ENCODE measurements around the gene NHERF2. TPM values are rescaled to one million over a fixed set of nuclear protein-coding genes. Genes with fewer than 3 reads are reported as not detected.
A peak's percentile ranks its signal among the peaks of the same experiment; 100 is the strongest.

NHERF2 gene
- total and polyA plus RNA-seq, 11 donors, result 124 to 496 (median 227) TPM

DNA sequence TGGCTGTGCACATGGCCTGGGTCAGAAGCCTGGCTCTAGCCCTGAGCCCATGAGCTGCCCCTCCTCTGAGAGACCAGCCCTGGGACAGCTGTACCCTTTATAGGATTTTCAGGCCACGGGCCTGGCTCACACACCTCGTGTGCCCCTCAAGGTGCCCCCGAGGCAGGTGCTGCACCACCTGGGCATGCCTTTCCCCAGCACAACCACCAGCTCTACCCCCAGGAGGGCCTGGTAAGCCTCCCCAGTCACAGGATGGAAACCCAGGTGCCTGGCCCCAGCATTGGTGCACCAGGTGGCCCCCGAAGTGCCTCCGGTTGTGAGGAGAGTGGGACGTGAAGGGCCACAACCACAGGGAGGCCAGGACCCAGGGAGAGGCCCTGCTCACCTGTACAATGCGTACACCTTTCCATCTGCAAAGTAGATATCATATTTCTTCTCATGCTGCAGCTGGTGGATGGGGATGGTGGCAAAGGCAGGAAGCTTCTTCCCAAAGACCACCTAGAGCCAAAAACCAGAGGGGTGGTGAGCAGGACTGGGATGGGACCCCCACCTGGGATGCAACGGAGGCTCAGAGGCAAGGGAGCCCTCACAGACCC is 23.4 kb upstream of the NHERF2 start:
- ATAC-seq (no peak), DNase-seq (no peak)
- Histone ChIP-seq H3K36me3 (peaks cover 0 to 53% (median 46%) of the 10 kb centered on the region in 9 donors), H3K4me3 (peak overlapping the region in 1 of 12 donors; percentile 31), H3K27me3 (no peaks in the 10 kb centered on the region), H3K27ac (no peak overlapping the region), H3K4me1 (peaks cover 12 to 54% (median 37%) of the 10 kb centered on the region in 12 donors), H3K9me3 (no peaks in the 10 kb centered on the region)
- intact Hi-C loops (cut with DNase I), result loop anchor here in 2 of 10 donors (10.0 kb wide), 2 partner anchors 151 to 501 kb away; partner anchors contain the start of gene TRAF7 (in 1 of the 2)
- WGBS, 4 donors, result 80 to 87% (median 83%) methylated on average over 8 of the region's 8 CpGs
- TF ChIP-seq, protein P1, sequence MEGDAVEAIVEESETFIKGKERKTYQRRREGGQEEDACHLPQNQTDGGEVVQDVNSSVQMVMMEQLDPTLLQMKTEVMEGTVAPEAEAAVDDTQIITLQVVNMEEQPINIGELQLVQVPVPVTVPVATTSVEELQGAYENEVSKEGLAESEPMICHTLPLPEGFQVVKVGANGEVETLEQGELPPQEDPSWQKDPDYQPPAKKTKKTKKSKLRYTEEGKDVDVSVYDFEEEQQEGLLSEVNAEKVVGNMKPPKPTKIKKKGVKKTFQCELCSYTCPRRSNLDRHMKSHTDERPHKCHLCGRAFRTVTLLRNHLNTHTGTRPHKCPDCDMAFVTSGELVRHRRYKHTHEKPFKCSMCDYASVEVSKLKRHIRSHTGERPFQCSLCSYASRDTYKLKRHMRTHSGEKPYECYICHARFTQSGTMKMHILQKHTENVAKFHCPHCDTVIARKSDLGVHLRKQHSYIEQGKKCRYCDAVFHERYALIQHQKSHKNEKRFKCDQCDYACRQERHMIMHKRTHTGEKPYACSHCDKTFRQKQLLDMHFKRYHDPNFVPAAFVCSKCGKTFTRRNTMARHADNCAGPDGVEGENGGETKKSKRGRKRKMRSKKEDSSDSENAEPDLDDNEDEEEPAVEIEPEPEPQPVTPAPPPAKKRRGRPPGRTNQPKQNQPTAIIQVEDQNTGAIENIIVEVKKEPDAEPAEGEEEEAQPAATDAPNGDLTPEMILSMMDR (IDR thresholded peaks at IDR 0.05), result no peak
- TF ChIP-seq POLR2A (IDR thresholded peaks at IDR 0.05), result no peak

DNA sequence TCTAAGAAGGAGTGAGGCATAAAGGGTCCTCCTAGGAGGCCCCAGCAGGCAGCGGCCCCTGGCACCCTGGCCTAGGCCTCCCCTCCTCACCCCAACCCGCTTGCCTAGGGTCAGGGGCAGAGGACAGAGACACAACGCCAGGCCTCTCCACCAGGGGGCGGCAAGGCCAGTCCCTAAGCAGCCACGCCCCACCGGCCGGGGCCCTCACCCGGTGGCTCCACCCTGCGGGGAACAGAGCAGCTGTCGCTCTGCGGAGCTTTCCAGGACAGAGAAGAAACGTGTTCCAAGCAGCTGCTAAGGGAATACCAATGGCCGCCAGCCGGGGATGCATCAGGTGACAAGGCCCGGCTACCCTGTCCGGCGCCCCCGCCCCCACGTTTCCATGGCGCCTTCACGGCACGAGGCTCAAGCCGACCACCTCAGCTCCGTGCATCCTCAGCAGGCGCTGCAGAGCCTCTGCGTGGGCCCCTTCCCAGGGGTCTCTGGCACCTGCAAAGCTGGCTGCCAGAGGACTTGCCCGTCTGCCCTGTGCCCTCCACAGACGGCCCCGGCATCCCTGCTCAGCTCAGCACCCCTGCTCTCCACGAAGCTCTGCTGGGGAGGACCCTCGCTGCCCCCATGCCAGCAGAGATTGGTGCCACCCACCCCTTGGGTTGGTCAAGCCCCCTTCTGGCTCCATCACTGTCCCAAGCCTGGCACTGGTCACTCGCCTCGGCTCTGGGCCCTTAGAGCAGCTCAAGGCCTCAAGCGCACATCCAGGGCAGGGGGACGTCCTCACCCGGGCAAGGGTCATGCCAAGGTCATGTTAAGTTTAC is 22.7 kb upstream of the NHERF2 start:
- DNase-seq, result peak; percentile 88 to 95 (median 93)
- WGBS, 4 donors, result 27 to 52% (median 30%) methylated on average over 15 to 36 of the region's 36 CpGs
- peak in 1 of 2 donors; percentile 11 for TF ChIP-seq POLR2A (IDR thresholded peaks at IDR 0.05)
- TF ChIP-seq, protein P1 (IDR thresholded peaks at IDR 0.05), result peak; percentile 91 to 98 (median 95)

DNA sequence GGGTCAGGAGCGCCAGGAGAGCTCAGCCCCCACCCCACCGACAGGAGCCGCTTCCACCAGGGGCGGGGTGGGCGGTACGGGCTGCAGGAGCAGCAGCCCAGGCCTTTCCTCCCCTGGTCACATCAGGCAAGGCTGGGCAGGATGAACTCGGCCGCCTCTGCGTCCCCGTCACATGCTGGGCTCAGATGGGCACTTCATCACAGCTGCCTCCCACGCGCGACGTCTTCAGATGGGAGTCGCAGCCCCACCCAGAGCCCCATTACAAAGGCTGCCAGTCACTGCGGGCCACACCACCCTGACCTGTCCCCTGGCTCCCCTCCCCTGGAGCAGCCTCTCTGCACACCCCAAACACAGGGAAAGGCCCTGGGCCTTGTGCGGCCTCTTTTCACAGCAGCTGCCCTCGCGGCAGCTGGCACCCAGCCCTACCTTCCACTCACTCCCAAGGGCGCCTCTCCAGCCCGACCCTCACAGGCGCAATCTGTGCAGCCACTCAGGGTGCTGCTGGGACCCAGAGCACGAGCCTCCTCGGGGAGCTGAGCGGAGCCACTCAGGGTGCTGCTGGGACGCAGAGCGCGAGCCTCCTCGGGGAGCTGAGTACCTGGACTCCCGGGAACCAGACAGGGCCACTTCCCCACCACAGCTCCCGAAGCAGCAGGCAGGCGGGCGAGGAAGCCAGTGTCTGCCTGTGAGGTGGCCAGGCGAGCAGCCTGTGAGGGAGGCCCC is 21.7 kb upstream of the NHERF2 start:
- peaks cover 17 to 65% (median 45%) of the 10 kb centered on the region in 12 donors for H3K4me1 ChIP-seq

More for the DNA sequence above, 22.7 kb upstream of the NHERF2 start:
- Histone ChIP-seq H3K4me3 (peak overlapping the region in 7 of 12 donors; percentile 5 to 41 (median 25)), H3K27ac (peak overlapping the region in 4 of 12 donors; percentile 2 to 32 (median 7)), H3K36me3 (peaks cover 0 to 46% (median 40%) of the 10 kb centered on the region in 9 donors), H3K27me3 (no peaks in the 10 kb centered on the region), H3K9me3 (no peaks in the 10 kb centered on the region), H3K4me1 (peaks cover 17 to 61% (median 44%) of the 10 kb centered on the region in 12 donors)
- ATAC-seq, result peak; percentile 75 to 90 (median 86)
- intact Hi-C loops (cut with DNase I), result loop anchor here in 2 of 10 donors (10.0 kb wide), 2 partner anchors 151 to 501 kb away; partner anchors contain the start of gene TRAF7 (in 1 of the 2)

More for the DNA sequence above, 21.7 kb upstream of the NHERF2 start:
- intact Hi-C loops (cut with DNase I), result loop anchor here in 2 of 10 donors (10.0 kb wide), 2 partner anchors 150 to 500 kb away; partner anchors contain the start of gene TRAF7 (in 1 of the 2)
- DNase-seq (no peak), ATAC-seq (no peak)
- Histone ChIP-seq H3K27me3 (no peaks in the 10 kb centered on the region), H3K36me3 (peaks cover 0 to 36% (median 31%) of the 10 kb centered on the region in 9 donors), H3K9me3 (no peaks in the 10 kb centered on the region), H3K27ac (no peak overlapping the region), H3K4me3 (no peak overlapping the region)
- WGBS, 4 donors, result 72 to 82% (median 76%) methylated on average over 15 to 34 of the region's 34 CpGs
- no peak for TF ChIP-seq POLR2A (IDR thresholded peaks at IDR 0.05)
- TF ChIP-seq, protein P1 (IDR thresholded peaks at IDR 0.05), result no peak
